HCT116 (cell line): ENCODE results near the gene DENND5A. TPM values are rescaled to one million over a fixed set of nuclear protein-coding genes. Genes with fewer than 3 reads are reported as not detected.

ENCODE experiments used
- ATAC-seq: fragments of 200-7000 bp; cut with Tn5 transposase; 2 replicates; pipeline ENCODE4 v1.9.1; 2020; ENCODE audit warnings: mild to moderate bottlenecking, moderate library complexity
- BruUV-seq: library from RNA; stranded (reverse); fragments of 400-500 nt; replicated peaks from 2 replicates; lab custom pipeline; 2021; lab: Mats Ljungman, UMichigan
- CTCF ChIA-PET: fragments of 300-600 bp; sonication (Branson Sonifier 250); formaldehyde crosslinking; loops from one replicate; lab custom pipeline; 2021; ENCODE audit warnings: antibody characterized with exemption; lab: Charles Lee
- POLR2A ChIA-PET: fragments of 300-600, 350-600 bp; sonication (Branson Sonifier 250); formaldehyde crosslinking; loops from one replicate; lab custom pipeline; 2021; ENCODE audit warnings: antibody characterized with exemption; lab: Charles Lee
- RAD21 ChIA-PET, 2 experiments: fragments of 300-600 bp; sonication (Branson Sonifier 250); formaldehyde crosslinking; loops; one replicate each; lab custom pipeline; 2023; ENCODE audit warnings: low total read pairs in 2 of 2; ENCODE audit not compliant: uncharacterized antibody in 2 of 2, unreplicated experiment in 2 of 2, low non-redundant PET in 1 of 2; lab: Charles Lee
- DNase-seq: peaks from one replicate; pipeline ENCODE4 v3.0.0-alpha.2; 2010; ENCODE audit warnings: low read depth, low spot score
- H2AFZ ChIP-seq: fragments of 200-600 bp; shearing (Covaris generic), sonication (generic); 2 replicates; pipeline ENCODE4 v1.6.1; 2017; ENCODE audit warnings: low read depth, mixed run types, mixed read lengths, antibody characterized with exemption, low read length; ENCODE audit not compliant: poor library complexity, severe bottlenecking
- H3K27ac ChIP-seq: 2 replicates; pipeline ENCODE4 v1.5.1; 2012; ENCODE audit warnings: low read depth, low read length
- H3K27me3 ChIP-seq: fragments of 200-600 bp; sonication (generic); 2 replicates; pipeline ENCODE4 v1.6.1; 2016; ENCODE audit warnings: mixed run types, low read length, mixed read lengths; ENCODE audit not compliant: insufficient read depth
- H3K36me3 ChIP-seq, 2 experiments: fragments of 200-500 bp in 1 of 2; fragments of 200-600 bp in 1 of 2; sonication (Bioruptor generic) in 1 of 2; sonication (generic) in 1 of 2; 2 replicates each; pipeline versions ENCODE4 v1.5.1 to v1.6.1; 2014 to 2016; ENCODE audit warnings: low read length in 2 of 2, inconsistent platforms in 1 of 2, mixed read lengths in 1 of 2, mixed run types in 1 of 2; ENCODE audit not compliant: insufficient read depth in 2 of 2, control insufficient read depth in 1 of 2
- H3K4me1 ChIP-seq, 2 experiments: fragments of 200-600 bp in 1 of 2; sonication (generic) in 1 of 2; 2 replicates each; pipeline versions ENCODE4 v1.5.1 to v1.6.1; 2012 to 2017; ENCODE audit warnings: low read length in 2 of 2, inconsistent platforms in 1 of 2, mild to moderate bottlenecking in 1 of 2, mixed read lengths in 1 of 2, mixed run types in 1 of 2, moderate library complexity in 1 of 2; ENCODE audit not compliant: insufficient read depth in 2 of 2, control insufficient read depth in 1 of 2
- H3K4me2 ChIP-seq: fragments of 200-600 bp; sonication (generic); 2 replicates; pipeline ENCODE4 v1.6.1; 2017; ENCODE audit warnings: mixed run types, low read length, mixed read lengths
- H3K4me3 ChIP-seq, 2 experiments: fragments of 200-600 bp in 1 of 2; sonication (generic) in 1 of 2; replicated peaks in 1 of 2; 2 replicates each; pipeline ENCODE4 v1.5.1; 2011 to 2016; ENCODE audit warnings: low read length in 2 of 2, control low read depth in 1 of 2, low read depth in 1 of 2, mild to moderate bottlenecking in 1 of 2, mixed read lengths in 1 of 2, mixed run types in 1 of 2
- H3K79me2 ChIP-seq: fragments of 200-600 bp; sonication (generic); 2 replicates; pipeline ENCODE4 v1.6.1; 2017; ENCODE audit warnings: mild to moderate bottlenecking, mixed run types, low read length, moderate library complexity, mixed read lengths; ENCODE audit not compliant: insufficient read depth
- H3K9ac ChIP-seq: fragments of 200-600 bp; sonication (generic); 2 replicates; pipeline ENCODE4 v1.6.1; 2016; ENCODE audit warnings: low read length, mixed read lengths
- H3K9me2 ChIP-seq: fragments of 200-600 bp; sonication (generic), shearing (Covaris generic); 2 replicates; pipeline ENCODE4 v1.6.1; 2017; ENCODE audit warnings: mixed run types, mild to moderate bottlenecking, moderate library complexity; ENCODE audit not compliant: insufficient read depth
- H3K9me3 ChIP-seq, 2 experiments: fragments of 200-500 bp in 1 of 2; fragments of 200-600 bp in 1 of 2; sonication (Bioruptor generic) in 1 of 2; sonication (generic) in 1 of 2; 2 replicates each; pipeline ENCODE4 v1.6.1; 2014 to 2017; ENCODE audit warnings: low read length in 2 of 2, mixed read lengths in 2 of 2, inconsistent platforms in 1 of 2, low read depth in 1 of 2, mild to moderate bottlenecking in 1 of 2, mixed run types in 1 of 2, moderate library complexity in 1 of 2; ENCODE audit not compliant: control insufficient read depth in 1 of 2, insufficient read depth in 1 of 2
- H4K20me1 ChIP-seq: fragments of 200-600 bp; sonication (generic), shearing (Covaris generic); 2 replicates; pipeline ENCODE4 v1.6.1; 2017; ENCODE audit warnings: mixed run types, mild to moderate bottlenecking, moderate library complexity; ENCODE audit not compliant: insufficient read depth
- ATF3 ChIP-seq: IDR thresholded peaks from 2 replicates; pipeline ENCODE4 v1.6.1; 2012
- CBX3 ChIP-seq: IDR thresholded peaks from 2 replicates; pipeline ENCODE4 v1.6.1; 2012; ENCODE audit warnings: low read depth
- CEBPB ChIP-seq: IDR thresholded peaks from 2 replicates; pipeline ENCODE4 v1.6.1; 2012; ENCODE audit warnings: low read depth
- CTCF ChIP-seq, 3 experiments: fragments of 200-600 bp in 1 of 3; sonication (generic) in 1 of 3; IDR thresholded peaks in 2 of 3; conservative IDR thresholded peaks in 1 of 3; 2 replicates each; pipeline ENCODE4 v1.5.1; 2012 to 2017; ENCODE audit warnings: low read depth in 2 of 3, low read length in 2 of 3, antibody characterized with exemption in 1 of 3, borderline replicate concordance in 1 of 3, control low read depth in 1 of 3, mild to moderate bottlenecking in 1 of 3, mixed read lengths in 1 of 3, mixed run types in 1 of 3, moderate library complexity in 1 of 3; ENCODE audit not compliant: insufficient read depth in 1 of 3
- ELF1 ChIP-seq: IDR thresholded peaks from 2 replicates; pipeline ENCODE4 v1.6.1; 2012; ENCODE audit warnings: low read depth, borderline replicate concordance
- EZH2 ChIP-seq: fragments of 200-600 bp; sonication (generic); IDR thresholded peaks from 2 replicates; pipeline ENCODE4 v1.6.1; 2017; ENCODE audit warnings: antibody characterized with exemption, mixed run types
- FOSL1 ChIP-seq: IDR thresholded peaks from 2 replicates; pipeline ENCODE4 v1.6.1; 2012; ENCODE audit warnings: low read depth
- JUND ChIP-seq: IDR thresholded peaks from 2 replicates; pipeline ENCODE4 v1.6.1; 2012
- POLR2A ChIP-seq: IDR thresholded peaks from 2 replicates; pipeline ENCODE4 v1.7.0; 2011; ENCODE audit warnings: borderline replicate concordance; ENCODE audit not compliant: insufficient read depth, insufficient read length; ENCODE audit errors: extremely low read depth
- RAD21 ChIP-seq: IDR thresholded peaks from 2 replicates; pipeline ENCODE4 v1.6.1; 2012; ENCODE audit warnings: low read depth, mild to moderate bottlenecking
- REST ChIP-seq: IDR thresholded peaks from 2 replicates; pipeline ENCODE4 v1.6.1; 2012; ENCODE audit warnings: low read depth
- SIN3A ChIP-seq: IDR thresholded peaks from 2 replicates; pipeline ENCODE4 v1.6.1; 2012; ENCODE audit warnings: low read depth
- SP1 ChIP-seq: IDR thresholded peaks from 2 replicates; pipeline ENCODE4 v1.6.1; 2012; ENCODE audit warnings: low read depth
- SRF ChIP-seq: IDR thresholded peaks from 2 replicates; pipeline ENCODE4 v1.6.1; 2012; ENCODE audit warnings: low read depth
- TCF7L2 ChIP-seq: IDR thresholded peaks from 2 replicates; pipeline ENCODE4 v1.7.0; 2011; ENCODE audit warnings: borderline replicate concordance, inconsistent platforms; ENCODE audit not compliant: insufficient read depth, insufficient read length; ENCODE audit errors: extremely low read depth
- ZBTB33 ChIP-seq: IDR thresholded peaks from 2 replicates; pipeline ENCODE4 v1.6.1; 2011; ENCODE audit warnings: mild to moderate bottlenecking, low read length, moderate library complexity; ENCODE audit not compliant: insufficient replicate concordance; ENCODE audit errors: extremely low read depth
- ZFX ChIP-seq: fragments of 450-650 bp; IDR thresholded peaks from 2 replicates; pipeline ENCODE4 v1.6.1; 2017
- intact Hi-C: fragments of 100-400 bp; cut with micrococcal nuclease; formaldehyde crosslinking; loops from 2 replicates; pipeline ENCODE4 v1.10.0; 2022
- total RNA-seq: library from RNA; stranded (reverse); gene quantifications from one replicate; pipeline ENCODE4 v1.2.1, GENCODE V29; 2021; ENCODE audit not compliant: unreplicated experiment

Gene DENND5A
- total RNA-seq, 1 experiment from 2014 or later: 48.6 TPM

GRCh38 chr11:9206496-9206895, 58.7 kb downstream of the DENND5A start:
- no peak overlapping the region for H3K4me2 ChIP-seq
- peaks cover 5% of the 10 kb centered on the region; the same call in 1 of the 2 replicates for H4K20me1 ChIP-seq
- no peaks in the 10 kb centered on the region for H3K27me3 ChIP-seq
- ATAC-seq: no peak
- TF ChIP-seq FOSL1 (no peak), REST (no peak), RAD21 (no peak), TCF7L2 (no peak), EZH2 (no peak), JUND (no peak), CEBPB (no peak), SRF (no peak), POLR2A (no peak), CTCF (IDR thresholded peaks at IDR 0.05 in 2 of 3, conservative IDR thresholded peaks at IDR 0.05 in 1 of 3; ENCODE audit: borderline replicate concordance in 1 of 3, insufficient read depth in 1 of 3, low read depth in 2 of 3, low read length in 2 of 3) (no peak), SIN3A (no peak), ELF1 (no peak), SP1 (no peak), ZFX (no peak), ATF3 (no peak), CBX3 (no peak), ZBTB33 (no peak)
- no TSS peak for BruUV-seq
- ChIA-PET CTCF (no interaction called here), POLR2A (no interaction called here), RAD21 (no interaction called here)
- peaks cover 49% of the 10 kb centered on the region for H3K79me2 ChIP-seq
- no peak overlapping the region for H3K4me3 ChIP-seq
- H3K36me3 ChIP-seq: peaks cover 4 to 11% of the 10 kb centered on the region in 2 experiments; a peak in 2 of 4 replicates
- H3K9me3 ChIP-seq: no peaks in the 10 kb centered on the region
- no peaks in the 10 kb centered on the region for H3K9me2 ChIP-seq
- H3K4me1 ChIP-seq: peaks cover 12 to 25% of the 10 kb centered on the region in 2 experiments
- intact Hi-C loops: no loop called here
- H3K9ac ChIP-seq: no peak overlapping the region
- no peak overlapping the region for H3K27ac ChIP-seq
- DNase-seq: no peak
- no peak overlapping the region for H2AFZ ChIP-seq
